Measurements from ENCODE around the gene PEDS1. TPM values are rescaled to one million over a fixed set of nuclear protein-coding genes. Genes with fewer than 3 reads are reported as not detected.
"Not testable (repeated sequence)": the region's sequence is repeated elsewhere in the genome, so short reads cannot be mapped to it uniquely, and the experiment has no call there.

PEDS1 gene
- total RNA-seq, 1 donor = 28.3 TPM

DNA sequence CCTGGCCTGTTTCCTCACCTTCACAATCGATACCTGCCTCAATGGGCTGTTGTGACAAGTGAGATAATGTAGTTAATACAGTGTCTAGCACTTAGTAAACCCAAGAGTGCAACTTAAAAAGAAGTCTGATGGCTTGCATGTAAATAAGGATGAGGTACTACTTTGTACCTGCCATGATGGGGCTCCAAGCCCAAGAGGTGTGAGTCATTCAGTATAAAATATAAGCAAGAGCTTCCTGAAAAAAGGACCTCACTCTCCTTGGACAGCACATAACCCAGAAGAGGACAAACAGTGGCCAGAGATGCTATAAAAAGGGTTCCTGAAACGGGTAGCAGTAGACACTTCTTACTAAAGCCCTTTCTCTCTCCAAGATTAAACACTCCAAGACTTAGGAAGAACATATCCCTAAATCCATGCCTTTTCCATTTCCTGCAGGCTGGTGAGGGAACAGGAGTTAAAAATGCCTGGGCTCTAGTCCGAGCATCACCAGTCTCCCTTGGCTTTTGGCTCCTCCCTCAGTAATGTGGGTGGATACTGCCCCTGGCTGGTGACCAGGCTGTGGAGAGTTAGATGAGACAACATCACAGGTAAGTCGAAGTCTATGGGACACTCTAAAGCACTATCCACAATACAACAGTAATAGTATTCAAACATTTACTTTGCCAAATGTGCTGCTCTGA, 44.8 kb downstream of the PEDS1 start:
- Histone ChIP-seq H3K4me1 (ENCODE audit: insufficient read depth, low read length) (peaks cover 68% of the 10 kb centered on the region), H3K27me3 (ENCODE audit: insufficient read depth, low read length) (no peaks in the 10 kb centered on the region), H3K9me3 (ENCODE audit: low read depth, low read length) (no peaks in the 10 kb centered on the region), H3K4me3 (ENCODE audit: low read length) (no peak overlapping the region)

DNA sequence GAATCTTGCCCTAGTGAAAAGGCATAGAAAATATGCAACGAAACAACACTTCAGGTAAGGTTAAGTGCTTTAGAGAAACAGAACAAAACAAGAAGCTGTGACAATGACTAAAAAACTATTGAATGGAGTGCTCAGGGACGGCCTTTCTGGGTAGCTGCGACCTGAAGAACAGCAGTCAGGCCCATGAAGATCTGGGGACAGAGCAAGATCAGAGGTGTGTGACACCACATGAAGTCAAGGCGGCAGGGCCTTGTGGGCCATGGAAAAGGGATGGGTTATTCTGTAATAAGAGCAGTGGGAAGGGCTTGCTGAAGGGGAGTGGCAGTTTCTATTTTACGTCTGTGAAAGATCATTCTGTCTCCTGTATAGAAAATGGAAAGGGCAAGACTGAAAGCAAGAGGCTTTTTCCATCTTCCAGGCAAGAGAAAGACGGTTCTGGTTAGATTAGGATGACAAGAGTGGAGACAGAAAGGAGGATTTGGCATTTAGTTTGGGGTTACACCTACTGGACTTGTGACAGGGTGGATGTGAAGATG, 45.7 kb downstream of the PEDS1 start:
- no peak overlapping the region for H3K4me3 ChIP-seq (ENCODE audit: low read length)
- H3K27me3 ChIP-seq (ENCODE audit: insufficient read depth, low read length) = no peaks in the 10 kb centered on the region
- H3K4me1 ChIP-seq (ENCODE audit: insufficient read depth, low read length) = peaks cover 67% of the 10 kb centered on the region
- no peaks in the 10 kb centered on the region for H3K9me3 ChIP-seq (ENCODE audit: low read depth, low read length)

GRCh38 chr20:50107086-50107660, 46.4 kb downstream of the PEDS1 start:
- Histone ChIP-seq H3K4me3 (ENCODE audit: low read length) (no peak overlapping the region), H3K9me3 (ENCODE audit: low read depth, low read length) (no peaks in the 10 kb centered on the region), H3K27me3 (ENCODE audit: insufficient read depth, low read length) (no peaks in the 10 kb centered on the region), H3K4me1 (ENCODE audit: insufficient read depth, low read length) (peaks cover 69% of the 10 kb centered on the region)

- not testable (repeated sequence) for H3K9me3 ChIP-seq (ENCODE audit: low read depth, low read length); H3K27me3 ChIP-seq (ENCODE audit: insufficient read depth, low read length); H3K4me3 ChIP-seq (ENCODE audit: low read length)
- peaks cover 68% of the 10 kb centered on the region for H3K4me1 ChIP-seq (ENCODE audit: insufficient read depth, low read length)
These were observed 46.9 kb downstream of the PEDS1 start for GRCh38 chr20:50106669-50107068.

Other genes starting within 250 kb of the PEDS1 start
- 6.2 TPM for gene SPATA2, start 238.2 kb downstream of the PEDS1 start, total RNA-seq
- gene RNF114, start 217.3 kb downstream of the PEDS1 start, total RNA-seq = 186 TPM
- 5.8 TPM for gene SNAI1, start 170.7 kb downstream of the PEDS1 start, total RNA-seq
- gene UBE2V1, start 40.6 kb downstream of the PEDS1 start, total RNA-seq = 114 TPM
- gene CEBPB, start 37.1 kb upstream of the PEDS1 start, total RNA-seq = 268 TPM